ENCODE data around the gene RFESD. TPM values are rescaled to one million over a fixed set of nuclear protein-coding genes. Genes with fewer than 3 reads are reported as not detected.
"Not testable (repeated sequence)": the region's sequence is repeated elsewhere in the genome, so short reads cannot be mapped to it uniquely, and the experiment has no call there.

Gene RFESD
- total RNA-seq, 1 donor from 2014 or later, result 1.2 TPM

DNA sequence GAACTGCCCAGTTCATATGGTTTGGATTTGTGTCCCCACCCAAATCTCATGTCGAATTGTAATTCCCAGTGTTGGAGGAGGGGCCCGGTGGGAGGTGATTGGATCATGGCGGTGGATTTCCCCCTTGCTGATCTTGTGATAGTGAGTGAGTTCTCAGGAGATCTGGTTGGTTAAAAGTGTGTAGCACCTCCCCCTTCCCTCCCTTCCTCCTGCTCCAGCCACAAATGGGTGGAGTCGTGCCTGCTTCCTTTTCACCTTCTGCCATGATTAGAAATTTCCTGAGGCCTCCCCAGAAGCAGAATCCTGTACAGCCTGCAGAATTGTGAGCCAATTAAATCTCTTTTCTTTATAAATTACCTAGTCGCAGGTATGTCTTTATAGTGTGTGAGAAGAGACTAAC lies 59.6 kb downstream of the RFESD start:
- not testable (repeated sequence) for DNase-seq (ENCODE audit: low read depth)

DNA sequence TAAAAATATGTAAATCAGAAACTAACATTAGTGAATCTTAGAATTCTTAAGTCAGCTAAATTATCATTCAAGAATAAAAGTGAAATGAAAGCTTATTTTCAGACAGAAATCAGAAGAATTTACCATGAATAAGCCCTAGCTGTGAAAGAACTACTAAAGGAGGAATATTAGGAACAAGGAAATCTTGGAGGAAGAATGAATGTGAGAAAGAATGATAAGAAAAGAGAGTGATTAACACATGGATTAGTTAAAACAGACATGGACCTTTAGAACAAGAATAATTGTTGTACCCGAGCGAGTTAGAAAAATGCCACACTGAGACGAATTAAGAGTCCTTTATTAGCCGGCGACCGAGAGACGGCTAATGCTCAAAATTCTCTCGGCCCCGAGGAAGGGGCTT lies 60.5 kb downstream of the RFESD start:
- DNase-seq (ENCODE audit: low read depth), result no peak

Other genes starting within 250 kb of the RFESD start
- gene SKIC3, start 91.8 kb upstream of the RFESD start, total RNA-seq, result 116 and 127 TPM in 2 replicates
- gene ARSK, start 91.7 kb upstream of the RFESD start, total RNA-seq, result 8.5 and 9.4 TPM in 2 replicates
- 0.31 and 0.53 TPM in 2 replicates for gene GPR150, start 26.7 kb upstream of the RFESD start, total RNA-seq
- gene SPATA9, start 36.2 kb downstream of the RFESD start, total RNA-seq, result 1.4 and 1.7 TPM in 2 replicates
- gene RHOBTB3, start 84.6 kb downstream of the RFESD start, total RNA-seq, result 223 and 309 TPM in 2 replicates
- gene GLRX, start 175.9 kb downstream of the RFESD start, total RNA-seq, result 169 and 223 TPM in 2 replicates